HG02642 (cell line): ENCODE results near the gene TXNDC11.
"Not testable (repeated sequence)": the region's sequence is repeated elsewhere in the genome, so short reads cannot be mapped to it uniquely, and the experiment has no call there.

Experiments used
- ATAC-seq: cut with Tn5 transposase; IDR thresholded peaks from one replicate; pipeline ENCODE4 v1.9.1; 2021; ENCODE audit warnings: mild to moderate bottlenecking; ENCODE audit not compliant: unreplicated experiment, poor library complexity

Gene TXNDC11, protein sequence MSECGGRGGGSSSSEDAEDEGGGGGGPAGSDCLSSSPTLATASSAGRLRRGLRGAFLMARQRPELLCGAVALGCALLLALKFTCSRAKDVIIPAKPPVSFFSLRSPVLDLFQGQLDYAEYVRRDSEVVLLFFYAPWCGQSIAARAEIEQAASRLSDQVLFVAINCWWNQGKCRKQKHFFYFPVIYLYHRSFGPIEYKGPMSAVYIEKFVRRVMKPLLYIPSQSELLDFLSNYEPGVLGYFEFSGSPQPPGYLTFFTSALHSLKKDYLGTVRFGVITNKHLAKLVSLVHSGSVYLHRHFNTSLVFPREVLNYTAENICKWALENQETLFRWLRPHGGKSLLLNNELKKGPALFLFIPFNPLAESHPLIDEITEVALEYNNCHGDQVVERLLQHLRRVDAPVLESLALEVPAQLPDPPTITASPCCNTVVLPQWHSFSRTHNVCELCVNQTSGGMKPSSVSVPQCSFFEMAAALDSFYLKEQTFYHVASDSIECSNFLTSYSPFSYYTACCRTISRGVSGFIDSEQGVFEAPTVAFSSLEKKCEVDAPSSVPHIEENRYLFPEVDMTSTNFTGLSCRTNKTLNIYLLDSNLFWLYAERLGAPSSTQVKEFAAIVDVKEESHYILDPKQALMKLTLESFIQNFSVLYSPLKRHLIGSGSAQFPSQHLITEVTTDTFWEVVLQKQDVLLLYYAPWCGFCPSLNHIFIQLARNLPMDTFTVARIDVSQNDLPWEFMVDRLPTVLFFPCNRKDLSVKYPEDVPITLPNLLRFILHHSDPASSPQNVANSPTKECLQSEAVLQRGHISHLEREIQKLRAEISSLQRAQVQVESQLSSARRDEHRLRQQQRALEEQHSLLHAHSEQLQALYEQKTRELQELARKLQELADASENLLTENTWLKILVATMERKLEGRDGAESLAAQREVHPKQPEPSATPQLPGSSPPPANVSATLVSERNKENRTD

DNA sequence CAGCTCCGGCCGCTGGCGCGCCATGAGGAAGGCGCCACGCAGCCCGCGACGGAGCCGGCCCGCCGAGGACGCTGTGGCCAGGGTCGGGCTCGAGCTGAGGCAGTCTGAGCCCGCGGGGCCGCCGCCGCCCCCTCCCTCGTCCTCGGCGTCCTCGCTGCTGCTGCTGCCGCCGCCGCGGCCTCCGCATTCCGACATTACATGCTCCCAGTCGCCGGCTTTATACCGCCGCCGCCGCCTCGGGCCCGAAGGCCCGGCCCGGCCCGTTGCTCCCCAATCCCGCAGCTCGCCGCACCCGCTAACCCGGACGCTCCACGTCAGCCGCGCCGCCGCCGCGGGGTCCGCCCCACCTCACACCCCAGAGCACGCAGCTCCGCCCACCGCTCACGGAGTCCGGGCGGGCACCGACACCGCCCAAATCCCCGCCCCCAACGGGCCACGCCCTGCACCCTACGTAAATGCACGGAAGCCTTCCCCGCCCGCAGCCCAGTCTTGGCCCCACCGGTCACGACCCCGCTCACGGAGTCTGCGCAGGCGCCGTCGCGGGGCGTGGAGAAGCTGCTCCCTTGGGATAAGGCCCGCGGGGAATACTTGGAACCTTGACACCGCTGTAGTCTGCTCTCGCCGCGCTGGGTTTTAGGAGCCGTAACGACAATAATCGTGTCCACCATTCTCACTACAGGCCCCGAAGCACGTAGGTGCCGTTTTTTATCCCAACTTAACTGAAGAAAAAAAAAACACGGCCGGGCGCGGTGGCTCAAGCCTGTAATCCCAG lies at the start of gene TXNDC11:
Gene TXNDC11, minus strand, starts transcription at position 322 of the 772 bp plus-strand sequence. Its CDS starts 127 bp downstream, at position 195.
- peak; percentile 93 for ATAC-seq

DNA sequence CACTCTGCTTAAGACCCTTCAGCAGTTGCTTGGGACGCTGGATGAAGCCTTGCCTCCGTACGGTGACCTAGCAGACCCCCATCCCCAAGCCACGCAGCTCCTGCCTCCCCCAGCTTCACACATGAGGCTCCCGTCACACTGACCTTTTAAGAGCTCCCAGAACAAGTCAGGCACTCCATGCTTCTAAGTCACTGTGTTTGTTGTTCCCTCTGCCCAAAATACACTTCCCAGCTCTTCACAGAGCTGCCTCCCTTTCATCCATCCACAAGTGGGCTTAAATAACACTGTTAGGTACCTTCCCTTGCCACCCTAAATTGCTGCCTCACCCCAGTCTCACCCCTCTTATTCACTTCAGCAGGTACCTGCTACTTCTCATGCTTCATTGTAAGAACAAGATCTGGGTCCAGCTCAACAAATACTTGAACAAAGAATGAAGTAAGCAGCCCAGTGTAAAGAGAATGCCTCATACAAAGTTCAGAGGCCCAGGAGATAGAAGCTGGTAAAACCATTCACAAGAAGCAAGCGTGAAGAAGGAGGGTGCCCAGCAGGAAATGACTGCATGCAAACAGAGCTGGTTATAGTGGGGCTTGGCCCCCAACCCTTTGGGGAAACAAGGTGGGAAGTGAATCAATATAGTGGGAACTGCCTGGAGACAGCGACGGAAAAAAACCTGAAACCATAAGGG lies 48.6 kb upstream of the TXNDC11 start:
- ATAC-seq, result no peak

- no peak for ATAC-seq
These were observed 46.3 kb upstream of the TXNDC11 start for GRCh38 chr16:11788914-11789313.

DNA sequence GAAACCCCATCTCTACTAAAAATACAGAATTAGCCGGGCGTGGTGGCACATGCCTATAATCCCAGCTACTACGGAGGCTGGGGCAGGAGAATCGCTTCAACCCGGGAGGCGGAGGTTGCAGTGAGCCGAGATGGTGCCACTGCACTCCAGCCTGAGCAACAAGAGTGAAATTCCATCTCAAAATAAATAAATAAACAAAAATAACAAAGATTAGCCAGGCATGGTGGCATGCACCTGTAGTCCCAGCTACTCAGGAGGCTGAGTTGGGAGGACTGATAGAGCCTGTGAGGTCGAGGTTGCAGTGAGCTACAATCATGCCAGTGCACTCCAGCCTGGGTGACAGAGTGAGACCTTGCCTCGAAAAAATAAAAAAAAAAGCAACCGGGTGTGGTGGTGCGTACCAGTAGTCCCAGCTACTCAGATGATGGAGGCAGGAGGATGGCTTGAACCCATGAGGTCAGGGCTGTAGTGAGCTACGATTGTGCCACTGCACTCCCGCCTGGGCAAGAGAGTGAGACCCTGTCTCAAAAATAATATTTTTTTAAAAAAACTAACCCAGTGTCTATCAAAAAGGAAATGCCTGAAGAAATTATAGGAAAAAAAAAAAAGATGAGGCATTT lies 42.4 kb upstream of the TXNDC11 start:
- ATAC-seq, result not testable (repeated sequence)

- ATAC-seq, result not testable (repeated sequence)
These were observed 41.7 kb upstream of the TXNDC11 start for GRCh38 chr16:11784381-11784780.

GRCh38 chr16:11784038-11784369 lies 41.3 kb upstream of the TXNDC11 start:
- no peak for ATAC-seq

GRCh38 chr16:11783319-11784037 lies 40.8 kb upstream of the TXNDC11 start:
- ATAC-seq, result peak; percentile 43

GRCh38 chr16:11781773-11782172 lies 39.1 kb upstream of the TXNDC11 start:
- no peak for ATAC-seq

- no peak for ATAC-seq
These were observed 38.5 kb upstream of the TXNDC11 start for GRCh38 chr16:11780991-11781680.

GRCh38 chr16:11779074-11779473 lies 36.4 kb upstream of the TXNDC11 start:
- ATAC-seq, result no peak

DNA sequence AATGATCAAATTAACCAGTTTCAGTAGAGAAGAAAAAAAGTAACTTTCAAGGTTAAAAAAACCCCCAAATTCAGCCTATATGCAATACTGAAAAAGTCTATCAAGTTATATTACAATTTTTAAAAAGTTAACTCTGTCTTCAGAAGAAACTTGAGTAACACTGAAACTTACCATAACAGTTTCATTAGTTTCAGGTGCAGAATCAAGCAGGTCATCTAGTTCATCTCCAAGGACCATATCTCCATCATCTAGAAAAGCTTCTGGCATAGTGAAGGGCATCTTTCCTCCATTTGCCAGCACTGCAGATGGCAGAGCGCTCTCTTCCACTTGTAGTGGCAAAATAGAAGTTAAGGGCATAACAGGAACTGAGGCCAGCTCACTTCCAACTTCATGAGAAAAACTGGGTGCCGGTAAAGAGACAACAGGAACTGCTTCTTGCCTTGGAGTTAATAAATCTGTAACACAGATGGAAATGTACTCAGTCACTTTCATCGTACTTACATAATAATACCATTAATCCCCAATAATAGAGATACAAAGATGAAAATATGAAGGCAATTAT lies 31.5 kb upstream of the TXNDC11 start:
- ATAC-seq, result no peak

GRCh38 chr16:11768849-11769248 lies 26.2 kb upstream of the TXNDC11 start:
- peak; percentile 52 for ATAC-seq

GRCh38 chr16:11762431-11762830 lies 19.8 kb upstream of the TXNDC11 start:
- no peak for ATAC-seq

DNA sequence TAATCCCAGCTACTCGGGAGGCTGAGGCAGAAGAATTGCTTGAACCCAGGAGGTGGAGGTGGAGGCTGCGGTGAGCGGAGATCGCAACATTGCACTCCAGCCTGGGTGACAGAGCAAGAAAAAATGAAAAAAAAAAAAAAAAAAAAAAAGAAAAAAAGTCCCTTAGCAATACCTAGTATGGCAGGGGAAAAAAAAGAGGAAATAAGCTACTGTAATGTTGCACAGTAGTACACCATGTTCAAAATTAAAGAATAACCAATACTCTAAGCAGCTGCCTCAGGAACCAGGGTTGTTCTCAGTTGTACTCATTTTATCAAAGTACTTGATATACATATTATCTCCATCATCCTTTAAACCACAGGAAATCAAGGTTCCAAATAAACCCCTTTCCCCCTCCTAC lies 17.3 kb upstream of the TXNDC11 start:
- ATAC-seq, result no peak

GRCh38 chr16:11759163-11759834 lies 16.6 kb upstream of the TXNDC11 start:
- no peak for ATAC-seq

DNA sequence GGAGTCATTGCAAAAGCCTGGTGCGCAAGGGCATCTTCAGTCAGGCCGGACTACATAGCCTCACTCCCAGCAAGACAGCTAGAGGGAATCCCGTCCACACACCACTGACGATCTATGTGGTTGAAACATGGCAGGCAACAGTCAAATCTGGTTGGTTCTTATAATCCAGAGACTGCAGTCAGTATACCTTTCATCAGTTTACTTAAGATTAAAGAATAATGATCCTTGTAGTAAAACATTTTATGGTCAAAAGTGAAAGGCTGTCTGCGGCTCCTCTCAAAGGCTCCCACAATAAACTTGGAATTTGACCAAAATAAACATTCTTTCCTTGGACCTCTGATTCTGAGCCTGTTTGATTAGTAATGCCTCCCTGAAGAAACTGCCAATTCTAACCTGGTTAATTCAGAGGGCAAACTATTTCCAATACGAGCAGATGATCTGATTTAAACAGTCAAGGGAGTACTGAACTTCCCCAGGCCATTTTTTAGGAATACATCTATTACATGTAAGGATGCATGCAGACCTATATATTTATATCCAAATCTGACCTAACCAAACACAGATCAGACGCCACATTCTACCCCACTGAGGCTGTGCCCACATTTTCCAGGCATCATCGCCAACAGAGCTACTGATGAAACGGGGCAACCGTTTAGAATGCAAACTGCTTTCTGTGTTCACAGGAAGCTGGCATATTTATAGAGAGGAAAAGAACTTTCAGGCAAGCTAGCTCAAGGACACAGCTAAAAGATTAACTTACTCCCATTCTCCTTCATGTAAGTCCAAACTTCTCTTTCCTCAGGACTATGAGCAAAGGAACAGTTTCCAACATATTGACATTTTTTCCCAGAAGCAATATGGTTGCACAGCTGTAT lies 15.3 kb upstream of the TXNDC11 start:
- ATAC-seq, result no peak
